RWPE2 (cell line): ENCODE measurements around the gene ANO9.

Experiments
- ATAC-seq: fragments of 200-7000 bp; cut with Tn5 transposase; 3 replicates; pipeline ENCODE4 v1.9.1; 2021; ENCODE audit warnings: low read depth
- DNase-seq: peaks from one replicate; pipeline ENCODE4 v3.0.0-alpha.2; 2020; ENCODE audit warnings: low spot score
- H3K27ac ChIP-seq: fragments of 450-650 bp; 2 replicates; pipeline ENCODE4 v1.5.1; 2017; ENCODE audit warnings: mild to moderate bottlenecking; ENCODE audit not compliant: poor library complexity, severe bottlenecking
- H3K27me3 ChIP-seq: fragments of 250-450 bp; sonication (Bioruptor Pico); 2 replicates; pipeline ENCODE4 v1.5.1; 2021; ENCODE audit warnings: mild to moderate bottlenecking, moderate library complexity; ENCODE audit not compliant: insufficient read depth, poor library complexity, severe bottlenecking
- H3K36me3 ChIP-seq: fragments of 250-450 bp; sonication (Bioruptor Pico); 2 replicates; pipeline ENCODE4 v1.5.1; 2020; ENCODE audit warnings: low read depth, mild to moderate bottlenecking, moderate library complexity
- H3K4me1 ChIP-seq: fragments of 250-450 bp; sonication (Bioruptor Pico); 2 replicates; pipeline ENCODE4 v1.5.1; 2021; ENCODE audit warnings: mild to moderate bottlenecking, moderate library complexity; ENCODE audit not compliant: insufficient read depth, poor library complexity, severe bottlenecking
- H3K4me3 ChIP-seq: fragments of 250-450 bp; sonication (Bioruptor Pico); 2 replicates; pipeline ENCODE4 v1.5.1; 2021; ENCODE audit warnings: mild to moderate bottlenecking, moderate library complexity; ENCODE audit not compliant: severe bottlenecking
- H3K9me3 ChIP-seq: fragments of 250-450 bp; sonication (Bioruptor Pico); 2 replicates; pipeline ENCODE4 v1.5.1; 2021; ENCODE audit warnings: mild to moderate bottlenecking, moderate library complexity; ENCODE audit not compliant: severe bottlenecking
- TF ChIP-seq, protein P1 (sequence below): fragments of 450-650 bp; IDR thresholded peaks from one replicate; pipeline ENCODE4 v1.5.1; 2017; ENCODE audit warnings: mild to moderate bottlenecking, moderate library complexity; ENCODE audit not compliant: poor library complexity, severe bottlenecking

Gene ANO9

DNA sequence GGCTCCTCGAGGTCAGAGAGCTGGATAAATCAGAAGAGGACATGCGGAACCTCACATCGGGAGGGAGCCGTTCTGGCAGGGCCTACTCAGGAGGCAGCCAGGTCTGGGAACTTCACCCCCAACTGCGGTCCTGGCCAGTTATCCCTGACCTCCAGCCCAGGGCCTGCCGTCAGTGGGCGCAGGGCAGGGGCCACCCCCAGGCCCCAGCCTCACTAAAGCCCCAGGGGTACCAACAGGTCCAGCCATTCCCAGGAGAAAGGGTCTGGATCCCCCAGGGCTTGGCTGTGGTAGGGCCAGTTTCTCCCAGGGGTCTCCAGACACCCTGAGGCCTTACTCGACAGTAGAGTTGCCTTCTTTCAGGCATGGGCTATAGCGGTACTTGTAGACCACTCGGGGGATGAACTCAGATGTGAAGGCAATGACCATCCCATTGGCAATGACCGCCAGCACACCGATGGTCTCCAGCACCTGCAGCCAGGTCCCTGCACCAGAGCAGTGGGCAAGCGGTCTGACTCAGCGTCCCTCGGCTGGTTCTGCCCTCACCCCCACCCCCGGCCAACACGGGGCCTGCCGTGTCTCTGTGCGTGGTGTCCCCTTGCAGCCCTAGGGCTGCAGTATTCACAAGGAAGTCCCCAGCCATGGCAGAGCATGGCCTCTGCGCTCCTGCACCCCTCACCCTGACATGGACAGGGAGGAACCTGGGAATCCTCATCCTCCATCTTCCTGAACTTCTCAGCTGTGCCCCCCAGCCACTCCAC, 22.4 kb downstream of the ANO9 start:
- Histone ChIP-seq H3K4me1 (peaks cover 14% of the 10 kb centered on the region), H3K27me3 (no peaks in the 10 kb centered on the region), H3K36me3 (peaks cover 6% of the 10 kb centered on the region; the same call in 1 of the 2 replicates), H3K27ac (no peak overlapping the region), H3K4me3 (no peak overlapping the region), H3K9me3 (no peaks in the 10 kb centered on the region)
- DNase-seq, result no peak
- TF ChIP-seq, protein P1, sequence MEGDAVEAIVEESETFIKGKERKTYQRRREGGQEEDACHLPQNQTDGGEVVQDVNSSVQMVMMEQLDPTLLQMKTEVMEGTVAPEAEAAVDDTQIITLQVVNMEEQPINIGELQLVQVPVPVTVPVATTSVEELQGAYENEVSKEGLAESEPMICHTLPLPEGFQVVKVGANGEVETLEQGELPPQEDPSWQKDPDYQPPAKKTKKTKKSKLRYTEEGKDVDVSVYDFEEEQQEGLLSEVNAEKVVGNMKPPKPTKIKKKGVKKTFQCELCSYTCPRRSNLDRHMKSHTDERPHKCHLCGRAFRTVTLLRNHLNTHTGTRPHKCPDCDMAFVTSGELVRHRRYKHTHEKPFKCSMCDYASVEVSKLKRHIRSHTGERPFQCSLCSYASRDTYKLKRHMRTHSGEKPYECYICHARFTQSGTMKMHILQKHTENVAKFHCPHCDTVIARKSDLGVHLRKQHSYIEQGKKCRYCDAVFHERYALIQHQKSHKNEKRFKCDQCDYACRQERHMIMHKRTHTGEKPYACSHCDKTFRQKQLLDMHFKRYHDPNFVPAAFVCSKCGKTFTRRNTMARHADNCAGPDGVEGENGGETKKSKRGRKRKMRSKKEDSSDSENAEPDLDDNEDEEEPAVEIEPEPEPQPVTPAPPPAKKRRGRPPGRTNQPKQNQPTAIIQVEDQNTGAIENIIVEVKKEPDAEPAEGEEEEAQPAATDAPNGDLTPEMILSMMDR, result no peak
- no peak for ATAC-seq

DNA sequence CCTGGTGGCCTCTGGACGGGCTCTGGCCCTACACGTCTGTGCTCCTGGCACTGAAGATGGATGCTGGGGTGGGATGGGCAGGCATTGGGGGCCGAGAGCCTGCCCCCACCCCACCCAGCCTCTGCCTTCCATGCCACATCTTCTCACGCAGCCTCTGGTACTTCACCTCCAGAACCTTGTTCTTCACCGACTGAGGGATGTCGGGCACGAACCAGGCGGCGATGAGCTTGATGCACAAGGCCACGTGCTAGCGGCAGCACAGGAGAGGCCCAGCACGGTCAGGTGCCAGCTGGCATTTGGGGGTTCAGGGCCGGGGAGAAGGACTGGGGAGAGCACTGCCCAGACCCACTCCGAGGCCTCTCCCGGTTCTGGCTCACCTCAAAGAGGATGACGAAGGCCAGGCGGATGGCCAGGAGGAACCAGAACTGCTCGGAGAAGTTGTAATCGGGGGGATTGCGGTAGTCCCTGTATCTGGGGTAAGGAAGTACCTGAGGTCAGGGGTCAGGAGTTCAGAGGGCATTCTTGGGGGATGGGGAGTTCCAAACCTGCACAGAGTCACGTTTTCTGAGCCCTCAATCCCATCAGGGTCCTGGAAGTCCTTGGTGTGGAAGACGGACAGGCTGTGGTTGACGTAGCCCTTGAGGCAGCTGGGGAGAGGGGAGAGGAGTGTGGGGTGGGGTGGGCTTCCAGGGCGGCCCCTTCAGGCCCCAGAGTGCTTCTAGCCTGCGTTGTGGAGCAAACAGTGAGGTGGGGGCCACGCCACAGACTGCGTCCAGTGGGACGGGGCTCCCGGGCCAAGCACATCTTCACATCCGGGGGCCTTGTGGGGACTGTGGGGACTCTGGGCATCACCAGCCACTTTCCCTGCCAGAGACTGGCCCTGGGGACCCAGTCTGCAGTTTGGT, 23.2 kb downstream of the ANO9 start:
- no peak overlapping the region for H3K4me3 ChIP-seq
- H3K36me3 ChIP-seq, result no peaks in the 10 kb centered on the region
- TF ChIP-seq, protein P1, result no peak
- no peak for DNase-seq
- ATAC-seq, result no peak
- H3K27ac ChIP-seq, result no peak overlapping the region
- peaks cover 14% of the 10 kb centered on the region for H3K4me1 ChIP-seq
- no peaks in the 10 kb centered on the region for H3K27me3 ChIP-seq
- no peaks in the 10 kb centered on the region for H3K9me3 ChIP-seq

DNA sequence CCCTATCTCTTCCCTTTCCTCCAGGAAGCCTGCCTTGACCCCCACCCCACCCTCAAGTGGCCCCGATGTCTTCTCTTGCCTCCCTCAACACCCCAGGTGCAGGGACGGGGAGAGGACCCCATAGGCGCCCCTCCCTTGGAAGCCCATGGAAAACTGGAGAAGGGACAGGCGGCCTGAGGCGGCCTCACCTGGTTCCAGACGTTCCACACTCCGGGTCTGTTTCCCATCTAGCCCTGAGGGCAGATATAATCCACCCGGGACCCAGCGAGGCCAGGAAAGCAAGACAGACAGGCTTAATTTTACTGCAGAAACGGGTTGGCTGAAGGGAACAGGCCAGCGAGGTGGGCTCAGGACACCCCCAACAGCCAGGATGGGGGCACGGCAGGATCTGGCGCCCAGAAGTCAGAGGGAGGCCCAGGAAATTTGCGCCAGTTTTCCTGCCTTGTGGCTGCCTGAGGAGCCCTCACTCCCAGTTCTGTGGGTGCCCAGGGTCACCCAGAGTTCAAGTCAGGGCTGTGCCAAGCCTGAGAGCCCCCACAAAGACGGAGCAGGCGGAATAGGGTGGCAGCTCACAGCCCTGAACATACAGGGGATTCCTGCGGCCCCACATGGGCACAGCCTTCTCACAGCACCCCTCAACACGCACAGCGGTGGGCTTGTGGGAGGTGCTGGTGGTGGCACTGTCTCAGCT, 24.0 kb downstream of the ANO9 start:
- no peaks in the 10 kb centered on the region for H3K27me3 ChIP-seq

DNA sequence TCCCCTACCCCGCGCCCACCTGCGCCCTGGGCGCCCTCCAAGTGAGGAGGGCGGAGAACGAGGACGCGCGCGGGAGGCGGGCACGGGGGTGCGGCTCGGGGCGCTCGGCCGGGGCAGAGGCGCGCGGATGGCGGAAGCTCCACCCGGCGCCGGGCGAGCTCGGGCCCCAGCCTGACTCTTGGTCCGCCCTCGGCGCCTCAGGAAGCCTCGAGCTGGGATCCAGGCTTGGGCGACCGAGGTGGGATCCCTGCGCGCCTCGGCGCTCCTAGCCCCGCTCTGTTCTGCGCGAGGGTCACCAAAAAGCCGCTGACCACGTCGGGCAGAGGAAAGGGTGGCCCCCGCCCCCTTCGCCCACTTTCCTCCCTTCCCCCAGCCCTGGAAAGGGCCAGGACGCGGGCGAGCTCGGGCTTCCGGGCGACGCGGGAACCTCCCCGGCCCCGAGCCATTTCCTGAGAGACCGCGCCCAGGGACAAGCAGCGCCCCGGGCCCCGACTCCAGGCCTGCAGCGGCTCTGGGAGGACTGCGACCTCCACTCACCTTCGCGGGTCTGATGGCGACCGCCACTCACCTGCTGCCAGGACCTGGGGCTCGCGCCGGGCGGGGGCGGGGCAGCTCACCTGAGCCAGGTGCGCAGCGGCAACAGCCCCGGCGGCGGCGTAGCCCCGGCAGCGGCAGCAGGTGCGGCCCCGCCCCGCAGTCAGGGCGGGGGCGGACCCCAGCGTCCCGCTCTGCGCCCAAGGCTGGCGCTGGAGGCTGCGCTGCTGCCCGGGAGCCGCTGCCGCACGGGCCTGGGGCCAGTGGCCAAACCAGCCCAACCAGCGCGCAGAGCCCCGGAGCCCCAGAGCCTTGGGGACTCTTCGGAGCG, 24.8 kb downstream of the ANO9 start:
- ATAC-seq, result peak; percentile 62
- Histone ChIP-seq H3K4me1 (peaks cover 14% of the 10 kb centered on the region), H3K27me3 (no peaks in the 10 kb centered on the region), H3K9me3 (no peaks in the 10 kb centered on the region), H3K4me3 (peak overlapping the region; percentile 53), H3K36me3 (no peaks in the 10 kb centered on the region), H3K27ac (peak overlapping the region; percentile 61)
- TF ChIP-seq, protein P1, result no peak
- no peak for DNase-seq

More for the DNA sequence above, 24.0 kb downstream of the ANO9 start:
- Histone ChIP-seq H3K9me3 (no peaks in the 10 kb centered on the region), H3K36me3 (no peaks in the 10 kb centered on the region), H3K4me3 (peak overlapping the region; percentile 53), H3K4me1 (peaks cover 14% of the 10 kb centered on the region), H3K27ac (peak overlapping the region; percentile 61)
- ATAC-seq (no peak), DNase-seq (no peak)
- TF ChIP-seq, protein P1, result no peak
